GM12874 (cell line): ENCODE results near the gene EPB41L1.

Experiments used
- CTCF ChIP-seq: IDR thresholded peaks from 2 replicates; pipeline ENCODE4 v1.5.1; 2011; ENCODE audit warnings: low read depth, mild to moderate bottlenecking, control low read depth, low read length, moderate library complexity; ENCODE audit not compliant: insufficient read depth

EPB41L1 gene

GRCh38 chr20:36173451-36173933 is 19.0 kb downstream of the EPB41L1 start:
- no peak for TF ChIP-seq CTCF

- no peak for TF ChIP-seq CTCF
These were observed 20.5 kb downstream of the EPB41L1 start for GRCh38 chr20:36175016-36175415.

GRCh38 chr20:36175475-36175995 is 21.0 kb downstream of the EPB41L1 start:
- 0 out of 2 replicates have a peak, but pooled peaks have one; percentile 7 for TF ChIP-seq CTCF

GRCh38 chr20:36177716-36178115 is 23.2 kb downstream of the EPB41L1 start:
- TF ChIP-seq CTCF: no peak

- no peak for TF ChIP-seq CTCF
These were observed 24.8 kb downstream of the EPB41L1 start for GRCh38 chr20:36179170-36179945.

GRCh38 chr20:36180323-36180722 is 25.8 kb downstream of the EPB41L1 start:
- no peak for TF ChIP-seq CTCF

GRCh38 chr20:36181934-36182603 is 27.5 kb downstream of the EPB41L1 start:
- TF ChIP-seq CTCF: no peak
